K562 (cell line): ENCODE data around the gene ATXN7L1. TPM values are rescaled to one million over a fixed set of nuclear protein-coding genes. Genes with fewer than 3 reads are reported as not detected.
A peak's percentile ranks its signal among the peaks of the same experiment; 100 is the strongest.

Source experiments
- DPF2 ChIP-seq: fragments of 450-650 bp; IDR thresholded peaks from 2 replicates; pipeline ENCODE4 v1.6.1; 2016
- HDAC1 ChIP-seq, 2 experiments: fragments of 450-650 bp; IDR thresholded peaks; 2 replicates each; pipeline ENCODE4 v1.6.1; 2016 to 2017; ENCODE audit warnings: inconsistent platforms in 1 of 2, mild to moderate bottlenecking in 1 of 2, moderate library complexity in 1 of 2
- HDAC2 ChIP-seq: fragments of 450-650 bp; IDR thresholded peaks from 2 replicates; pipeline ENCODE4 v1.6.1; 2016; ENCODE audit warnings: mild to moderate bottlenecking
- LARP7 ChIP-seq: fragments of 450-650 bp; IDR thresholded peaks from 2 replicates; pipeline ENCODE4 v1.6.1; 2016
- MTA2 ChIP-seq: fragments of 450-650 bp; IDR thresholded peaks from 2 replicates; pipeline ENCODE4 v1.6.1; 2016; ENCODE audit warnings: low read depth
- NBN ChIP-seq: fragments of 450-650 bp; IDR thresholded peaks from 2 replicates; pipeline ENCODE4 v1.6.1; 2016; ENCODE audit warnings: low read depth, mild to moderate bottlenecking
- NONO ChIP-seq, 2 experiments: fragments of 200-400 bp in 1 of 2; fragments of 450-650 bp in 1 of 2; formaldehyde crosslinking in 1 of 2; IDR thresholded peaks; 2 replicates each; pipeline ENCODE4 v1.6.1; 2017; ENCODE audit warnings: low read depth in 2 of 2, mild to moderate bottlenecking in 2 of 2, moderate library complexity in 2 of 2, low read length in 1 of 2
- NR2C1 ChIP-seq, 2 experiments: fragments of 450-650 bp; IDR thresholded peaks; 2 replicates each; pipeline ENCODE4 v1.6.1; 2017; ENCODE audit warnings: mild to moderate bottlenecking in 2 of 2, antibody characterized with exemption in 1 of 2, inconsistent platforms in 1 of 2, missing compliant biosample characterization in 1 of 2, missing genetic modification characterization in 1 of 2
- RBFOX2 ChIP-seq: fragments of 200-400 bp; formaldehyde crosslinking; IDR thresholded peaks from 2 replicates; pipeline ENCODE4 v1.6.1; 2017; ENCODE audit warnings: low read depth, mild to moderate bottlenecking, low read length, moderate library complexity
- SRSF9 ChIP-seq: fragments of 200-400 bp; formaldehyde crosslinking; IDR thresholded peaks from 2 replicates; pipeline ENCODE4 v1.6.1; 2017; ENCODE audit warnings: low read depth, low read length, borderline replicate concordance
- TCF3 ChIP-seq: sonication (generic); formaldehyde crosslinking; IDR thresholded peaks from 2 replicates; pipeline ENCODE4 v1.4.0; 2020; ENCODE audit warnings: mild to moderate bottlenecking, missing genetic modification reagents
- ZBTB1 ChIP-seq: sonication (generic); formaldehyde crosslinking; IDR thresholded peaks from 2 replicates; pipeline ENCODE4 v1.8.1; 2023; ENCODE audit warnings: missing genetic modification reagents, low read depth, mild to moderate bottlenecking, borderline replicate concordance
- ZBTB17 ChIP-seq: fragments of 450-650 bp; formaldehyde crosslinking; IDR thresholded peaks from 2 replicates; pipeline ENCODE4 v1.4.0; 2020; ENCODE audit warnings: mild to moderate bottlenecking
- ZBTB7A ChIP-seq: IDR thresholded peaks from 2 replicates; pipeline ENCODE4 v1.6.1; 2011; ENCODE audit warnings: low read depth, mild to moderate bottlenecking, low read length, moderate library complexity, borderline replicate concordance; ENCODE audit not compliant: control insufficient read depth
- ZFX ChIP-seq: sonication (generic); formaldehyde crosslinking; IDR thresholded peaks from 2 replicates; pipeline ENCODE4 v1.8.0; 2022; ENCODE audit warnings: mild to moderate bottlenecking, missing genetic modification reagents, moderate library complexity
- polyA plus RNA-seq, 8 experiments: library from polyadenylated mRNA; depleted of rRNA in 4 of 8; stranded (reverse) in 5 of 8; unstranded in 3 of 8; fragments of >200 nt; fragmentation: Nextera tagmentation in 2 of 8; fragmentation: Illumina TruSeq in 1 of 8; extraction: Ambion mirVana in 2 of 8; extraction: Trizol in 1 of 8; gene quantifications; 2 replicates each; pipeline versions ENCODE4 v1.2.1 to v1.2.3, GENCODE V29; 2011 to 2014; ENCODE audit warnings: inconsistent platforms in 1 of 8, missing spikeins in 1 of 8
- total RNA-seq, 7 experiments: library from RNA; depleted of rRNA in 6 of 7; stranded (reverse); fragments of >200 nt in 6 of 7; fragmentation: Illumina TruSeq in 2 of 7; extraction: Trizol in 2 of 7; gene quantifications; 2 replicates each; pipeline versions ENCODE4 v1.2.1 to v1.2.3, GENCODE V29; 2011 to 2021; ENCODE audit warnings: low replicate concordance in 1 of 7
- TF ChIP-seq, protein P1 (sequence below), 3 experiments: IDR thresholded peaks in 2 of 3; conservative IDR thresholded peaks in 1 of 3; 2 replicates each; pipeline ENCODE4 v1.5.1; 2011 to 2012; ENCODE audit warnings: low read length in 3 of 3, mild to moderate bottlenecking in 3 of 3, control low read depth in 2 of 3, improper control_type of control experiment in 1 of 3, inconsistent platforms in 1 of 3, low read depth in 1 of 3, mixed read lengths in 1 of 3, moderate library complexity in 1 of 3; ENCODE audit not compliant: insufficient read depth in 2 of 3
- TF ChIP-seq, protein P2 (sequence below), 2 experiments: fragments of 450-650 bp; conservative IDR thresholded peaks; 2 replicates each; pipeline ENCODE4 v1.6.1; 2017; ENCODE audit warnings: mild to moderate bottlenecking in 2 of 2, moderate library complexity in 2 of 2
- TF ChIP-seq, protein P3 (sequence below): fragments of 450-650 bp; IDR thresholded peaks from 2 replicates; pipeline ENCODE4 v1.6.1; 2014; ENCODE audit warnings: low read depth, mild to moderate bottlenecking, moderate library complexity, borderline replicate concordance
- TF ChIP-seq, protein P4 (sequence below): sonication (generic); formaldehyde crosslinking; IDR thresholded peaks from 2 replicates; pipeline ENCODE4 v1.8.1; 2023; ENCODE audit warnings: mild to moderate bottlenecking, missing genetic modification reagents

The ATXN7L1 gene
- total and polyA plus RNA-seq, 9 of the 15 experiments (the other 6 are each of a cell fraction or from before 2014, with no cell fraction given) = 6.6 to 13.7 (median 10.7) TPM

DNA sequence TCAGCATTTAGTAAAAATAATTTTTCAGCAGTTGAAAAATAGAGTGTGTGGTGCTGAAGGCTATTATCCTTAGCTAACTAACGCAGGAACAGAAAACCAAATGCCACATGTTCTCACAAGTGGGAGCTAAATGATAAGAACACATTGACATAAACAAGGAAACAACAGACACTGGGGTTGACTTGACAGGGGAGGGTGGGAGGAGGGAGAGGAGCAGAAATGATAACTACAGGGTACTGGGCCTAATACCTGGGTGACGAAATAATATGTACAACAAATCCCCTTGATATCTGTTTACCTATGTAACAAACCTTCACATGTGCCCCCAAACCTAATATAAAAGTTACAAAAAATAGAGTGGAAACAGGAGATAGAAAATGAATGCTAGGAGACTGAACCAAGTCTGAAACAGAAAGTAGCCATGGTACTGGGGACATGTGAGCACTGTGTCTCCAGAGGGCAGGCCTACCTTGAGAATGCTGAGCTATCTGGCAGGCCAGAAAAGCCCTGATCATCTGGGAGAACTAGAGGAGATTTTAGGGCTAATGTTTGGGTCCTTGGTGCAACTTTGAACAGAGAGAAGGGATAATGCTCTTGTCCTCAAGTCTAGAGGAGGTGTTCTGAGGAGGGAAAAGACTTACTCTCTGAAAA is 290.4 kb downstream of the ATXN7L1 start (continued):
- TF ChIP-seq HDAC2 = peak; percentile 52; the same call in 1 of the 2 replicates
- no peak for TF ChIP-seq LARP7
- TF ChIP-seq NR2C1 (IDR thresholded peaks at IDR 0.05) = peak; percentile 31; the same call in 1 of the 2 replicates
- no peak; the same call in 1 of the 2 replicates for TF ChIP-seq NR2C1 (tag; IDR thresholded peaks at IDR 0.05)
- TF ChIP-seq SRSF9 = no peak
- TF ChIP-seq DPF2 = peak; percentile 61; the same call in 1 of the 2 replicates
- peak; percentile 54; the same call in 1 of the 2 replicates for TF ChIP-seq MTA2
- no peak for TF ChIP-seq NONO (IDR thresholded peaks at IDR 0.05; ENCODE audit: low read depth in 2 of 2, low read length in 1 of 2)
- no peak for TF ChIP-seq ZBTB17 (CRISPR knock-in tag)
- TF ChIP-seq ZBTB1 = no peak
- TF ChIP-seq ZFX (CRISPR knock-in tag) = peak; percentile 26; the same call in 1 of the 2 replicates
- peak; percentile 76 for TF ChIP-seq TCF3 (CRISPR knock-in tag)
- TF ChIP-seq, protein P1, sequence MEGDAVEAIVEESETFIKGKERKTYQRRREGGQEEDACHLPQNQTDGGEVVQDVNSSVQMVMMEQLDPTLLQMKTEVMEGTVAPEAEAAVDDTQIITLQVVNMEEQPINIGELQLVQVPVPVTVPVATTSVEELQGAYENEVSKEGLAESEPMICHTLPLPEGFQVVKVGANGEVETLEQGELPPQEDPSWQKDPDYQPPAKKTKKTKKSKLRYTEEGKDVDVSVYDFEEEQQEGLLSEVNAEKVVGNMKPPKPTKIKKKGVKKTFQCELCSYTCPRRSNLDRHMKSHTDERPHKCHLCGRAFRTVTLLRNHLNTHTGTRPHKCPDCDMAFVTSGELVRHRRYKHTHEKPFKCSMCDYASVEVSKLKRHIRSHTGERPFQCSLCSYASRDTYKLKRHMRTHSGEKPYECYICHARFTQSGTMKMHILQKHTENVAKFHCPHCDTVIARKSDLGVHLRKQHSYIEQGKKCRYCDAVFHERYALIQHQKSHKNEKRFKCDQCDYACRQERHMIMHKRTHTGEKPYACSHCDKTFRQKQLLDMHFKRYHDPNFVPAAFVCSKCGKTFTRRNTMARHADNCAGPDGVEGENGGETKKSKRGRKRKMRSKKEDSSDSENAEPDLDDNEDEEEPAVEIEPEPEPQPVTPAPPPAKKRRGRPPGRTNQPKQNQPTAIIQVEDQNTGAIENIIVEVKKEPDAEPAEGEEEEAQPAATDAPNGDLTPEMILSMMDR (IDR thresholded peaks at IDR 0.05 in 2 of 3, conservative IDR thresholded peaks at IDR 0.05 in 1 of 3; ENCODE audit: insufficient read depth in 2 of 3, low read depth in 1 of 3, low read length in 3 of 3) = peak in 2 of 3 experiments; percentile 12 to 39; a peak in 2 of 6 replicates
- TF ChIP-seq, protein P2, sequence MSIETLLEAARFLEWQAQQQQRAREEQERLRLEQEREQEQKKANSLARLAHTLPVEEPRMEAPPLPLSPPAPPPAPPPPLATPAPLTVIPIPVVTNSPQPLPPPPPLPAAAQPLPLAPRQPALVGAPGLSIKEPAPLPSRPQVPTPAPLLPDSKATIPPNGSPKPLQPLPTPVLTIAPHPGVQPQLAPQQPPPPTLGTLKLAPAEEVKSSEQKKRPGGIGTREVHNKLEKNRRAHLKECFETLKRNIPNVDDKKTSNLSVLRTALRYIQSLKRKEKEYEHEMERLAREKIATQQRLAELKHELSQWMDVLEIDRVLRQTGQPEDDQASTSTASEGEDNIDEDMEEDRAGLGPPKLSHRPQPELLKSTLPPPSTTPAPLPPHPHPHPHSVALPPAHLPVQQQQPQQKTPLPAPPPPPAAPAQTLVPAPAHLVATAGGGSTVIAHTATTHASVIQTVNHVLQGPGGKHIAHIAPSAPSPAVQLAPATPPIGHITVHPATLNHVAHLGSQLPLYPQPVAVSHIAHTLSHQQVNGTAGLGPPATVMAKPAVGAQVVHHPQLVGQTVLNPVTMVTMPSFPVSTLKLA (conservative IDR thresholded peaks at IDR 0.05) = peak; percentile 77 to 82
- TF ChIP-seq, protein P3, sequence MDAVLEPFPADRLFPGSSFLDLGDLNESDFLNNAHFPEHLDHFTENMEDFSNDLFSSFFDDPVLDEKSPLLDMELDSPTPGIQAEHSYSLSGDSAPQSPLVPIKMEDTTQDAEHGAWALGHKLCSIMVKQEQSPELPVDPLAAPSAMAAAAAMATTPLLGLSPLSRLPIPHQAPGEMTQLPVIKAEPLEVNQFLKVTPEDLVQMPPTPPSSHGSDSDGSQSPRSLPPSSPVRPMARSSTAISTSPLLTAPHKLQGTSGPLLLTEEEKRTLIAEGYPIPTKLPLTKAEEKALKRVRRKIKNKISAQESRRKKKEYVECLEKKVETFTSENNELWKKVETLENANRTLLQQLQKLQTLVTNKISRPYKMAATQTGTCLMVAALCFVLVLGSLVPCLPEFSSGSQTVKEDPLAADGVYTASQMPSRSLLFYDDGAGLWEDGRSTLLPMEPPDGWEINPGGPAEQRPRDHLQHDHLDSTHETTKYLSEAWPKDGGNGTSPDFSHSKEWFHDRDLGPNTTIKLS = no peak
- TF ChIP-seq RBFOX2 = no peak
- TF ChIP-seq, protein P4, sequence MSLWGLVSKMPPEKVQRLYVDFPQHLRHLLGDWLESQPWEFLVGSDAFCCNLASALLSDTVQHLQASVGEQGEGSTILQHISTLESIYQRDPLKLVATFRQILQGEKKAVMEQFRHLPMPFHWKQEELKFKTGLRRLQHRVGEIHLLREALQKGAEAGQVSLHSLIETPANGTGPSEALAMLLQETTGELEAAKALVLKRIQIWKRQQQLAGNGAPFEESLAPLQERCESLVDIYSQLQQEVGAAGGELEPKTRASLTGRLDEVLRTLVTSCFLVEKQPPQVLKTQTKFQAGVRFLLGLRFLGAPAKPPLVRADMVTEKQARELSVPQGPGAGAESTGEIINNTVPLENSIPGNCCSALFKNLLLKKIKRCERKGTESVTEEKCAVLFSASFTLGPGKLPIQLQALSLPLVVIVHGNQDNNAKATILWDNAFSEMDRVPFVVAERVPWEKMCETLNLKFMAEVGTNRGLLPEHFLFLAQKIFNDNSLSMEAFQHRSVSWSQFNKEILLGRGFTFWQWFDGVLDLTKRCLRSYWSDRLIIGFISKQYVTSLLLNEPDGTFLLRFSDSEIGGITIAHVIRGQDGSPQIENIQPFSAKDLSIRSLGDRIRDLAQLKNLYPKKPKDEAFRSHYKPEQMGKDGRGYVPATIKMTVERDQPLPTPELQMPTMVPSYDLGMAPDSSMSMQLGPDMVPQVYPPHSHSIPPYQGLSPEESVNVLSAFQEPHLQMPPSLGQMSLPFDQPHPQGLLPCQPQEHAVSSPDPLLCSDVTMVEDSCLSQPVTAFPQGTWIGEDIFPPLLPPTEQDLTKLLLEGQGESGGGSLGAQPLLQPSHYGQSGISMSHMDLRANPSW (CRISPR knock-in tag) = no peak
- TF ChIP-seq NBN = peak; percentile 32; the same call in 1 of the 2 replicates
- TF ChIP-seq ZBTB7A = no peak
- TF ChIP-seq HDAC1 (IDR thresholded peaks at IDR 0.05) = peak in 1 of 2 experiments; percentile 42; a peak in 2 of 4 replicates
